Tibial nerve (tissue), 4 donors: Measurements from ENCODE around the gene KRT33B. TPM values are rescaled to one million over a fixed set of nuclear protein-coding genes. Genes with fewer than 3 reads are reported as not detected.

Experiments used
- DNase-seq, 2 donors: peaks; one replicate each; pipeline ENCODE4 v3.0.0-alpha.2; 2019; ENCODE audit warnings: low spot score in 2 of 2
- H3K27ac ChIP-seq, 4 donors: fragments of 200-600 bp; sonication (generic) in 3 of 4; one replicate each; pipeline ENCODE4 v1.5.1; 2017 to 2019; ENCODE audit warnings: mild to moderate bottlenecking in 1 of 4
- H3K27me3 ChIP-seq, 2 donors: fragments of 200-600 bp; sonication (generic) in 1 of 2; one replicate each; pipeline versions ENCODE4 v1.5.1 to v1.6.0; 2017 to 2019
- H3K36me3 ChIP-seq, 3 donors: fragments of 200-600 bp; sonication (generic); one replicate each; pipeline ENCODE4 v1.5.1; 2018 to 2019
- H3K4me1 ChIP-seq, 4 donors: fragments of 200-600 bp; sonication (generic) in 3 of 4; one replicate each; pipeline ENCODE4 v1.5.1; 2017 to 2019
- H3K4me3 ChIP-seq, 4 donors: fragments of 200-600 bp; sonication (generic) in 3 of 4; one replicate each; pipeline ENCODE4 v1.5.1; 2017 to 2019; ENCODE audit warnings: mild to moderate bottlenecking in 1 of 4, moderate library complexity in 1 of 4
- H3K9me3 ChIP-seq, 4 donors: fragments of 200-600 bp; sonication (generic) in 3 of 4; one replicate each; pipeline ENCODE4 v1.5.1; 2017 to 2019
- CTCF ChIP-seq, 5 experiments: fragments of 200-600 bp in 3 of 5; fragments of 450-650 bp in 2 of 5; sonication (generic) in 3 of 5; IDR thresholded peaks; one replicate each; pipeline ENCODE4 v1.5.1; 2016 to 2019; ENCODE audit warnings: antibody characterized with exemption in 5 of 5, mild to moderate bottlenecking in 3 of 5, moderate library complexity in 2 of 5
- EP300 ChIP-seq, 2 donors: sonication (generic); formaldehyde crosslinking; IDR thresholded peaks; one replicate each; pipeline ENCODE4 v1.6.1; 2017; ENCODE audit warnings: antibody characterized with exemption in 2 of 2, mild to moderate bottlenecking in 1 of 2
- POLR2A ChIP-seq, 2 donors: fragments of 450-650 bp; IDR thresholded peaks; one replicate each; pipeline ENCODE4 v1.6.1; 2017; ENCODE audit warnings: antibody characterized with exemption in 2 of 2, mild to moderate bottlenecking in 2 of 2, moderate library complexity in 2 of 2
- WGBS, 2 donors: methylation state at CpG; one replicate each; pipeline ENCODE4 v1.1.5; 2018; 5-methylcytosine and 5-hydroxymethylcytosine counted together
- total RNA-seq, 4 donors: library from RNA; depleted of rRNA; stranded (reverse); fragments of >200 nt; gene quantifications; one replicate each; pipeline ENCODE4 v1.1.0, GENCODE V29; 2016

KRT33B gene
- total RNA-seq, 4 donors from 2014 or later, result not detected

- no peak for DNase-seq
- Histone ChIP-seq H3K4me3 (no peak overlapping the region), H3K36me3 (no peaks in the 10 kb centered on the region), H3K27me3 (no peaks in the 10 kb centered on the region), H3K27ac (no peak overlapping the region), H3K4me1 (peaks cover 0 to 10% (median 0%) of the 10 kb centered on the region in 4 donors), H3K9me3 (no peaks in the 10 kb centered on the region)
- WGBS, 2 donors, result 94 to 95% methylated on average over 10 of the region's 10 CpGs
- no peak for TF ChIP-seq POLR2A (IDR thresholded peaks at IDR 0.05)
- TF ChIP-seq EP300 (IDR thresholded peaks at IDR 0.05), result no peak
- TF ChIP-seq CTCF (IDR thresholded peaks at IDR 0.05), result no peak
These were observed 37.6 kb upstream of the KRT33B start for GRCh38 chr17:41407226-41407625.

DNA sequence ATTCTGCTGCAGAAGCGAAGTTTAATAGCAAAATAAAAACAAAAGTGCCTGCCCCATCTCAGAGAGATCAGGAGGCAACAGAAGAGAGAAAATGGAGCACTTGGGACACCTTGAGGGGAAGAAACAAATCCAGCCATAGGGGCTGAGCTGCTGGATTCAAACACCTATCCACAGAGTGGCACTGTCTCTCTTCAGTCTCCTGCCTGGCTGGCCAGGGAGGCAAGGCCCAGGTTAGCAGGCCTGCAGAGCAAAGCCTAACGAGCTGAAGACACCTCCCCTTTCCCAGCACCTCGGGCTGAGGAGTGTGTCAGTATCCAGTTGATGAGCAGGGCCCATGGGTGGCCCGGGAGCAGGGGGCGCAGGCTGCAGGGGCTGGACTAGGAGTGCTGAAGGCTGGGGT is 36.6 kb upstream of the KRT33B start:
- WGBS, 2 donors, result 58 to 66% methylated on average over 5 of the region's 5 CpGs
- Histone ChIP-seq H3K27me3 (no peaks in the 10 kb centered on the region), H3K36me3 (no peaks in the 10 kb centered on the region), H3K4me1 (peaks cover 0 to 10% (median 0%) of the 10 kb centered on the region in 4 donors), H3K4me3 (no peak overlapping the region), H3K9me3 (no peaks in the 10 kb centered on the region), H3K27ac (no peak overlapping the region)
- DNase-seq, result no peak
- no peak for TF ChIP-seq POLR2A (IDR thresholded peaks at IDR 0.05)
- TF ChIP-seq CTCF (IDR thresholded peaks at IDR 0.05), result no peak
- TF ChIP-seq EP300 (IDR thresholded peaks at IDR 0.05), result no peak

DNA sequence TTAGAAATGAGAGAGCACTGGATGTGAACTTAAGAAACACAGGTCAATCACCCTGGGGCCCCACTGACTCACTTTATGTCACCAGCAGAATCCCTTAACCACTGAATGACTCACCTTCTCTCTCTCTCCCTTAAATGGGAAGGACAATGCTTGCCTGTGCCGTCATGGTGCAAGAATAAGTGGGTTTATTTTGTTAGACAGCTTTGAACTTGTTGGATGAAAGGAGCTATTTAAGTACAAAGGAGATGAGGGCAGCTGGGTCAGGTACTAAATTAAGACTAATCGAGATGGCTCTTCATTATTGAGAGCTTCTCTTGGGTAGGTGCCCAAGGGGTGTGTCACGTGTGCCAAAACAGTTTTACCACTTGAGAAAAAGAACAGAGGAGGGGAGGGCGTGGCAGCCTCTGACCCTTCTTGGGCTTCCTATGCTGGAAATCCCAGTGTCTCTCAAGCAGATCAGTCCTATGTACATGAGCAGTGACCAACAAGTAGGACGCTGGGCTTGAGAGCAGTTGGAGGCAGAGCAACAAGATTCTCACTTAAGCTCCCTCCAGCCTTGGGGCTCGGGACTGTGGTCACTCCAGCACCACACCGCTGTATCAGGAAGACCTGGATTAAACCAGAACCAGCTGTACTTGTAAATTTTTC is 34.5 kb upstream of the KRT33B start:
- DNase-seq, result no peak
- WGBS, 2 donors, result 45 to 48% methylated on average over 7 of the region's 7 CpGs

GRCh38 chr17:41403404-41404023 is 33.9 kb upstream of the KRT33B start:
- peaks cover 0 to 10% (median 0%) of the 10 kb centered on the region in 4 donors for H3K4me1 ChIP-seq
- no peak overlapping the region for H3K4me3 ChIP-seq
- H3K27me3 ChIP-seq, result no peaks in the 10 kb centered on the region
- TF ChIP-seq POLR2A (IDR thresholded peaks at IDR 0.05), result no peak
- no peak for TF ChIP-seq CTCF (IDR thresholded peaks at IDR 0.05)
- no peak for TF ChIP-seq EP300 (IDR thresholded peaks at IDR 0.05)
- H3K36me3 ChIP-seq, result no peaks in the 10 kb centered on the region
- no peaks in the 10 kb centered on the region for H3K9me3 ChIP-seq
- 61 to 68% methylated on average over 4 of the region's 4 CpGs for WGBS, 2 donors
- no peak for DNase-seq
- no peak overlapping the region for H3K27ac ChIP-seq

More for the DNA sequence above, 34.5 kb upstream of the KRT33B start:
- Histone ChIP-seq H3K4me1 (peaks cover 0 to 10% (median 0%) of the 10 kb centered on the region in 4 donors), H3K27ac (peak overlapping the region in 1 of 4 donors; percentile 15), H3K4me3 (no peak overlapping the region), H3K36me3 (no peaks in the 10 kb centered on the region), H3K27me3 (no peaks in the 10 kb centered on the region), H3K9me3 (no peaks in the 10 kb centered on the region)
- TF ChIP-seq CTCF (IDR thresholded peaks at IDR 0.05), result no peak
- no peak for TF ChIP-seq POLR2A (IDR thresholded peaks at IDR 0.05)
- no peak for TF ChIP-seq EP300 (IDR thresholded peaks at IDR 0.05)

DNA sequence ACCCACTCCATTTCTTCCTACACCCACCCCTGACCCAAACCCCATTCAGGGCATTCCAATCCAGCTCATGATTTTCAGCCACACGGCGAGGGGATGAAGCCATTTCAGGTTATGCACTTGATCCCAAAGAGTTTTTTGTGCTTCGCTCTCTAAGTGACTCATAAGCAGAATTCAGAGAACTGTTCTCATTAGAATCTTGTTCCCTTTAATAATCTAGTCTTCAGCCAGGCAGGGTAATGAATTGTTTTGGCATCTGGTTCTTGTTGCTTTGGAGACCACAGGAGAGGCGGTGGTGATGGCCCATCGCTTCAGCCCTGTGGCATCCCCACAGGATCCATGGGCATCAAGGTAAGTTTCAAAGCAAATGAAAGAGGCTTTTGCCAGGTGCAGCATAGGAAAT is 32.5 kb upstream of the KRT33B start:
- no peak overlapping the region for H3K4me3 ChIP-seq
- no peaks in the 10 kb centered on the region for H3K27me3 ChIP-seq
- DNase-seq, result no peak
- no peaks in the 10 kb centered on the region for H3K36me3 ChIP-seq
- no peaks in the 10 kb centered on the region for H3K9me3 ChIP-seq
- peaks cover 0 to 10% (median 0%) of the 10 kb centered on the region in 4 donors for H3K4me1 ChIP-seq
- TF ChIP-seq CTCF (IDR thresholded peaks at IDR 0.05), result no peak
- TF ChIP-seq POLR2A (IDR thresholded peaks at IDR 0.05), result no peak
- TF ChIP-seq EP300 (IDR thresholded peaks at IDR 0.05), result no peak
- H3K27ac ChIP-seq, result no peak overlapping the region
- 73 to 77% methylated on average over 5 of the region's 5 CpGs for WGBS, 2 donors
